ENCODE measurements around the gene TRAPPC2L.

The TRAPPC2L gene

DNA sequence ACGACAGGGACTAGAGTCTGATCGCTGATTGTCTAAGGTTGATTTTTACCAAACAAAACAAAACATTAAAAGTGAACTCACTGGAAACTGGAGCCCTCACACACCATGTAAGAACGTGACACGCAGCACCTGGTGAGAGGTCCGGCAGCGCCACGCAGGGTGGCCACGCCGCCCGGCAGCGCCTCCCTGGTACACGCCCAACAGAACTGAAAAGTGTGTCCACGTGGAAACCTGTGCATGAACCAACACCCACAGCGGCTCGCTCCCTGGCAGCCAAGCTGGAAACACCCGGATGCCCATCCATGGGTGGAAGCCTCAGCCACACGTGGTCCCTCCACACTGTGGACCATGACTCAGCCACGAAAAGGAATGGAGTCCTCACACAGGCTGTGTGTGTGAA, 9.3 kb upstream of the TRAPPC2L start:
- no peaks in the 10 kb centered on the region for H3K9me3 ChIP-seq (ENCODE audit: control insufficient read depth in 5 of 5, low read length in 5 of 5)
- no peak overlapping the region for H3K4me3 ChIP-seq (ENCODE audit: low read depth in 1 of 5, low read length in 5 of 5)
- H3K27me3 ChIP-seq (ENCODE audit: control insufficient read depth in 5 of 5, insufficient read depth in 4 of 5, low read length in 5 of 5), result no peaks in the 10 kb centered on the region
- peaks cover 0 to 39% (median 20%) of the 10 kb centered on the region in 5 donors for H3K36me3 ChIP-seq (ENCODE audit: control insufficient read depth in 5 of 5, insufficient read depth in 5 of 5, low read length in 5 of 5)
- H3K9ac ChIP-seq (ENCODE audit: low read length in 5 of 5), result no peak overlapping the region
- H3K4me1 ChIP-seq (ENCODE audit: control insufficient read depth in 5 of 5, insufficient read depth in 5 of 5, low read length in 5 of 5), result no peaks in the 10 kb centered on the region
- no peak overlapping the region for H3K27ac ChIP-seq (ENCODE audit: low read depth, low read length)

DNA sequence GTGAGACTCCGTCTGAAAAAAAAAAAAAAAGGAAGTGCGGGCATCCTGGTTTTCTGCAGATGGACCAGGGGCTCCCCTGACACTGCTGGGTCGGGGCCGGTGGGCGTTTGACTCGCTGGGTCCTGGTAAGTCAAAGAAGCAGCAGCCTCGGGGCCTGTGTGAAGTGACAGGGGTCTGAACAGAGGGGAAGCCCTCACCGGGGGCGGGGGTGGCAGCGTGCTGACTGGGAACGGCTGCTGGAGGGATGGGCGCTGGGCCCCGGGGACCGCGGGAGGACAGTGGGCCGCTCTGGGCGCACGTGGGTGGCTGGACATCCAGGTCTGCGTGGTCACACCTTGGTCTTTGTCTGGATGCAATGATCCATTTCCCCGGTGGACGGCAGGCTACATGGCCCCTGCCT, 8.4 kb upstream of the TRAPPC2L start:
- Histone ChIP-seq H3K36me3 (ENCODE audit: control insufficient read depth in 5 of 5, insufficient read depth in 5 of 5, low read length in 5 of 5) (peaks cover 0 to 31% (median 12%) of the 10 kb centered on the region in 5 donors), H3K9me3 (ENCODE audit: control insufficient read depth in 5 of 5, low read length in 5 of 5) (no peaks in the 10 kb centered on the region), H3K4me3 (ENCODE audit: low read depth in 1 of 5, low read length in 5 of 5) (no peak overlapping the region), H3K9ac (ENCODE audit: low read length in 5 of 5) (no peak overlapping the region), H3K27ac (ENCODE audit: low read depth, low read length) (no peak overlapping the region), H3K4me1 (ENCODE audit: control insufficient read depth in 5 of 5, insufficient read depth in 5 of 5, low read length in 5 of 5) (peaks cover 0 to 3% (median 0%) of the 10 kb centered on the region in 5 donors), H3K27me3 (ENCODE audit: control insufficient read depth in 5 of 5, insufficient read depth in 4 of 5, low read length in 5 of 5) (no peaks in the 10 kb centered on the region)

DNA sequence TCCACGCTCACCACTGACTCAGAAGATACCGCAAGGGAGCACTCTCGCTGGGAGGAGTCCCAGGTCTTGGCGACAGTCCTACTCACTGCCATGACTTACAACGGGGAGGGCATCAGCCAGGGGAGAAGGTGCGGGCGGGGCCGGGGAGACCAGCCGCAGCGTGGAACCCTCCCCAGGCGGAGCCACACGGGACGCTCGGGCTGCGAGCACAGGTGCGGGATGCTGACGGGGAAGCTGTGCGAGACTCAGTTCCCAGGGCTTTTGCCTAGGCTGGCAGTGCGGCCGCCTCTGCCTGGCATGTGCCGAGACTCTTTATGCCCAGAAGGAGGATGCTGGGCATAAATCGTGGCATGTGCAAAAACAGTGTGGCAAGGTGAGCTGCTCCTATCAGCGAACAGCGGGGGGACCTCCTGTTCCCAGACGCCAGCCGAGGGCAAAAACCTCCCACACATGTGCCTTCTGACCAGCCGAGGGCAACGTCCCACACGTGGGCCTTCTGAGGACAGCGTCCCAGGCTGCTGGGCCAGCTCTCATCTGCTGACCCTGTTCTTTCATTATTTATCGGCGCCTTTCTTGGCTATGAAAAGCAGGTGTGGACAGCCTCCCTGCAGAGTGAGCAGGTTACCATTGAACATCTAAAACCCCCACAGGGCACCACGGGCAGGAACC, 6.3 kb upstream of the TRAPPC2L start:
- H3K36me3 ChIP-seq (ENCODE audit: control insufficient read depth in 5 of 5, insufficient read depth in 5 of 5, low read length in 5 of 5), result peaks cover 0 to 29% (median 12%) of the 10 kb centered on the region in 5 donors
- no peak overlapping the region for H3K27ac ChIP-seq (ENCODE audit: low read depth, low read length)
- peaks cover 0 to 22% (median 16%) of the 10 kb centered on the region in 5 donors for H3K4me1 ChIP-seq (ENCODE audit: control insufficient read depth in 5 of 5, insufficient read depth in 5 of 5, low read length in 5 of 5)
- H3K9ac ChIP-seq (ENCODE audit: low read length in 5 of 5), result no peak overlapping the region
- no peaks in the 10 kb centered on the region for H3K9me3 ChIP-seq (ENCODE audit: control insufficient read depth in 5 of 5, low read length in 5 of 5)
- no peak overlapping the region for H3K4me3 ChIP-seq (ENCODE audit: low read depth in 1 of 5, low read length in 5 of 5)
- H3K27me3 ChIP-seq (ENCODE audit: control insufficient read depth in 5 of 5, insufficient read depth in 4 of 5, low read length in 5 of 5), result no peaks in the 10 kb centered on the region

DNA sequence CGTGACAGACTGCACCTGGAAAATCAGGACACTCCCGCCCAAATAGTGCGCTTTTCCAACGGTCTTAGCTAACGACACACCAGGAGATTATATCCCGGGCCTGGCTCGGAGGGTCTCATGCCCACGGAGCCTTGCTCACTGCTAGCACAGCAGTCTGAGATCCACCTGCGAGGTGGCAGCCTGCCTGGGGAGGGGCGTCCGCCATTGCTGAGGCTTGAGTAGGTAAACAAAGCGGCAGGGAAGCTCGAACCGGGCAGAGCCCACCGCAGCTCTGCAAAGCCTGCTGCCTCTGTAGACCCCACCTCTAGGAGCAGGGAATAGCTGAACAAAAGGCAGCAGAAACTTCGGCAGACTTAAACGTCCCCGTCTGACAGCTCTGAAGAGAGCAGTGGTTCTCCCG, 5.3 kb upstream of the TRAPPC2L start:
- H3K9me3 ChIP-seq (ENCODE audit: control insufficient read depth in 5 of 5, low read length in 5 of 5), result no peaks in the 10 kb centered on the region
- H3K27me3 ChIP-seq (ENCODE audit: control insufficient read depth in 5 of 5, insufficient read depth in 4 of 5, low read length in 5 of 5), result no peaks in the 10 kb centered on the region
- H3K9ac ChIP-seq (ENCODE audit: low read length in 5 of 5), result no peak overlapping the region
- peaks cover 0 to 29% (median 23%) of the 10 kb centered on the region in 5 donors for H3K4me1 ChIP-seq (ENCODE audit: control insufficient read depth in 5 of 5, insufficient read depth in 5 of 5, low read length in 5 of 5)
- H3K36me3 ChIP-seq (ENCODE audit: control insufficient read depth in 5 of 5, insufficient read depth in 5 of 5, low read length in 5 of 5), result peaks cover 0 to 29% (median 12%) of the 10 kb centered on the region in 5 donors
- H3K4me3 ChIP-seq (ENCODE audit: low read depth in 1 of 5, low read length in 5 of 5), result no peak overlapping the region
- no peak overlapping the region for H3K27ac ChIP-seq (ENCODE audit: low read depth, low read length)

GRCh38 chr16:88853325-88853941, 3.5 kb upstream of the TRAPPC2L start:
- no peaks in the 10 kb centered on the region for H3K27me3 ChIP-seq (ENCODE audit: control insufficient read depth in 5 of 5, insufficient read depth in 4 of 5, low read length in 5 of 5)
- no peak overlapping the region for H3K27ac ChIP-seq (ENCODE audit: low read depth, low read length)
- H3K9me3 ChIP-seq (ENCODE audit: control insufficient read depth in 5 of 5, low read length in 5 of 5), result no peaks in the 10 kb centered on the region
- peaks cover 4 to 44% (median 37%) of the 10 kb centered on the region in 5 donors for H3K4me1 ChIP-seq (ENCODE audit: control insufficient read depth in 5 of 5, insufficient read depth in 5 of 5, low read length in 5 of 5)
- peaks cover 0 to 20% (median 9%) of the 10 kb centered on the region in 5 donors for H3K36me3 ChIP-seq (ENCODE audit: control insufficient read depth in 5 of 5, insufficient read depth in 5 of 5, low read length in 5 of 5)
- no peak overlapping the region for H3K9ac ChIP-seq (ENCODE audit: low read length in 5 of 5)
- no peak overlapping the region for H3K4me3 ChIP-seq (ENCODE audit: low read depth in 1 of 5, low read length in 5 of 5)

DNA sequence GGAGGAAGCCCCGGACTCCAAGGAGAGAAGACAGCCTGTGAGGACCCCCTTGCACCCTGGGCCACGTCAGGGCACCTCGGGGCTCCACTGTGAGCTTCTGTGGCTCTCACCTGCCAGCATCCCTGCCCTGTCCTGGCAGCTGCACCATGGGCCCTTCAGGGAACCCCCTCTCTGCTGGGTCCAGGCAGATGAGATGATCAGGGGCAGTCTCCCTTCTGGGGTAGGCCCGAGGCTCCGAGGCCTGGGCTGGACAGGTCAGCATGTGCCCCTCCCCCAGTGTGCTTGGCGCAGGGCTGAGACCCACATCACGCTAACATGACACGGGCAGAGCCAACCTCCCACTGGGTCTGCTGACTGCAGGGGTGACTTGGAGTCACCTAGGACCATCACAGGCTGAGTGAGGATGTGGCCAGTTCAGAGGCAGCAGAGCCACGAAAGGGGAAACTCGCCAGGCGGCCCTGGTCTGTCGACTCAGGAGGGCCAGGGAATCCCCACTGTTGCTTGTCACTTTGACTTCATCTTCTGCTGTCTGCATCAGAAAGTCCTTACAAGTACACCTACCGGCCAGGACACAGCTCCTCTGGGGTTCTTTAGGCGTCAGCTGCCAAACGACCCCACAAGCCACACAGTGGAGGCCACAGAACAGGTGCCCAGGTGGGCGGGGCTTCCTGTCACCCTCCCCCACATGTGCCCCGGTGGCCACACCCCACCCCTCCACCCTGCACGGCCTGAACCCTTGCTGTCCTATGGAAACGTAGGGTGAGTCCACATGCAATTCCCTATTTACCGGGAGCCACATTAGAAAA, 2.4 kb upstream of the TRAPPC2L start:
- Histone ChIP-seq H3K36me3 (ENCODE audit: control insufficient read depth in 5 of 5, insufficient read depth in 5 of 5, low read length in 5 of 5) (peaks cover 0 to 29% (median 17%) of the 10 kb centered on the region in 5 donors), H3K9me3 (ENCODE audit: control insufficient read depth in 5 of 5, low read length in 5 of 5) (no peaks in the 10 kb centered on the region), H3K27me3 (ENCODE audit: control insufficient read depth in 5 of 5, insufficient read depth in 4 of 5, low read length in 5 of 5) (no peaks in the 10 kb centered on the region), H3K9ac (ENCODE audit: low read length in 5 of 5) (no peak overlapping the region), H3K4me1 (ENCODE audit: control insufficient read depth in 5 of 5, insufficient read depth in 5 of 5, low read length in 5 of 5) (peaks cover 4 to 46% (median 39%) of the 10 kb centered on the region in 5 donors), H3K4me3 (ENCODE audit: low read depth in 1 of 5, low read length in 5 of 5) (no peak overlapping the region), H3K27ac (ENCODE audit: low read depth, low read length) (no peak overlapping the region)

GRCh38 chr16:88855176-88855575, 1.8 kb upstream of the TRAPPC2L start:
- Histone ChIP-seq H3K36me3 (ENCODE audit: control insufficient read depth in 5 of 5, insufficient read depth in 5 of 5, low read length in 5 of 5) (peaks cover 0 to 31% (median 18%) of the 10 kb centered on the region in 5 donors), H3K27me3 (ENCODE audit: control insufficient read depth in 5 of 5, insufficient read depth in 4 of 5, low read length in 5 of 5) (no peaks in the 10 kb centered on the region), H3K27ac (ENCODE audit: low read depth, low read length) (no peak overlapping the region), H3K4me3 (ENCODE audit: low read depth in 1 of 5, low read length in 5 of 5) (no peak overlapping the region), H3K9me3 (ENCODE audit: control insufficient read depth in 5 of 5, low read length in 5 of 5) (no peaks in the 10 kb centered on the region), H3K4me1 (ENCODE audit: control insufficient read depth in 5 of 5, insufficient read depth in 5 of 5, low read length in 5 of 5) (peaks cover 4 to 46% (median 39%) of the 10 kb centered on the region in 5 donors), H3K9ac (ENCODE audit: low read length in 5 of 5) (peak overlapping the region in 1 of 5 donors; percentile 67)

- Histone ChIP-seq H3K36me3 (ENCODE audit: control insufficient read depth in 5 of 5, insufficient read depth in 5 of 5, low read length in 5 of 5) (peaks cover 0 to 31% (median 20%) of the 10 kb centered on the region in 5 donors), H3K27ac (ENCODE audit: low read depth, low read length) (no peak overlapping the region), H3K9me3 (ENCODE audit: control insufficient read depth in 5 of 5, low read length in 5 of 5) (no peaks in the 10 kb centered on the region), H3K4me1 (ENCODE audit: control insufficient read depth in 5 of 5, insufficient read depth in 5 of 5, low read length in 5 of 5) (peaks cover 4 to 46% (median 39%) of the 10 kb centered on the region in 5 donors), H3K4me3 (ENCODE audit: low read depth in 1 of 5, low read length in 5 of 5) (peak overlapping the region; percentile 25 to 67 (median 60)), H3K9ac (ENCODE audit: low read length in 5 of 5) (peak overlapping the region in 2 of 5 donors; percentile 59 to 67), H3K27me3 (ENCODE audit: control insufficient read depth in 5 of 5, insufficient read depth in 4 of 5, low read length in 5 of 5) (no peaks in the 10 kb centered on the region)
These were observed 1.2 kb upstream of the TRAPPC2L start for GRCh38 chr16:88855736-88856121.

- Histone ChIP-seq H3K27me3 (ENCODE audit: control insufficient read depth in 5 of 5, insufficient read depth in 4 of 5, low read length in 5 of 5) (no peaks in the 10 kb centered on the region), H3K9me3 (ENCODE audit: control insufficient read depth in 5 of 5, low read length in 5 of 5) (no peaks in the 10 kb centered on the region), H3K27ac (ENCODE audit: low read depth, low read length) (no peak overlapping the region), H3K9ac (ENCODE audit: low read length in 5 of 5) (peak overlapping the region in 3 of 5 donors; percentile 49 to 67 (median 59)), H3K4me3 (ENCODE audit: low read depth in 1 of 5, low read length in 5 of 5) (peak overlapping the region; percentile 25 to 99 (median 90)), H3K4me1 (ENCODE audit: control insufficient read depth in 5 of 5, insufficient read depth in 5 of 5, low read length in 5 of 5) (peaks cover 4 to 46% (median 39%) of the 10 kb centered on the region in 5 donors), H3K36me3 (ENCODE audit: control insufficient read depth in 5 of 5, insufficient read depth in 5 of 5, low read length in 5 of 5) (peaks cover 0 to 32% (median 24%) of the 10 kb centered on the region in 5 donors)
These were observed 652 bp upstream of the TRAPPC2L start for GRCh38 chr16:88856122-88856827.

Measured in subcutaneous abdominal adipose tissue (tissue), 5 donors.